K562 (cell line): ENCODE measurements around the gene TRIP11. TPM values are rescaled to one million over a fixed set of nuclear protein-coding genes. Genes with fewer than 3 reads are reported as not detected.

Source experiments
- ATAC-seq: fragments of 200-7000 bp; cut with Tn5 transposase; 3 replicates; pipeline ENCODE4 v1.9.1; 2020; ENCODE audit warnings: moderate library complexity
- BruUV-seq: library from RNA; stranded (reverse); fragments of 400-500 nt; replicated peaks from 2 replicates; lab custom pipeline; 2021; lab: Mats Ljungman, UMichigan
- CTCF ChIA-PET: fragments of 300-600 bp; formaldehyde crosslinking; extraction: SDS; loops from one replicate; lab custom pipeline; 2021; ENCODE audit warnings: low intra/inter-chr PET ratio; lab: Yijun Ruan, JAX
- POLR2A ChIA-PET: fragments of 300-600, 350-650 bp; sonication (Branson Sonifier 250); formaldehyde crosslinking; extraction: SDS; loops from one replicate; lab custom pipeline; 2021; ENCODE audit warnings: antibody characterized with exemption, inconsistent platforms; lab: Yijun Ruan, JAX
- DNase-seq, 4 experiments: peaks; one replicate each; pipeline versions ENCODE4 v3.0.0 to v3.0.0-alpha.2; 2011 to 2018; ENCODE audit warnings: low spot score in 3 of 4, mixed read lengths in 3 of 4; ENCODE audit errors: extremely low read depth in 1 of 4
- FAIRE-seq: peaks from 2 replicates; lab custom pipeline; 2011; peaks lifted over from hg19 to GRCh38; lab: Jason Lieb, UNC
- H2AFZ ChIP-seq: 2 replicates; pipeline ENCODE4 v1.6.0; 2011; ENCODE audit warnings: low read depth, low read length, control low read depth, inconsistent platforms
- H3K27ac ChIP-seq: fragments of 200-600 bp; 3 replicates; pipeline ENCODE4 v1.8.0; 2011; ENCODE audit warnings: low read depth, mild to moderate bottlenecking, control low read depth, inconsistent platforms, low read length, moderate library complexity, mixed read lengths; ENCODE audit errors: extremely low read depth
- H3K27me3 ChIP-seq, 2 experiments: fragments of 300-600 bp in 1 of 2; 2 replicates in 1 of 2; 3 replicates in 1 of 2; pipeline versions ENCODE4 v1.6.0 to v1.8.0; 2011; ENCODE audit warnings: inconsistent platforms in 2 of 2, low read length in 2 of 2, mild to moderate bottlenecking in 1 of 2, mixed read lengths in 1 of 2, moderate library complexity in 1 of 2; ENCODE audit not compliant: control insufficient read depth in 2 of 2, insufficient read depth in 2 of 2
- H3K36me3 ChIP-seq: fragments of 300-600 bp; 3 replicates; pipeline ENCODE4 v1.8.0; 2011; ENCODE audit warnings: mild to moderate bottlenecking, low read length, inconsistent platforms; ENCODE audit not compliant: control insufficient read depth, insufficient read depth
- H3K4me1 ChIP-seq, 2 experiments: fragments of 200-600 bp in 1 of 2; replicated peaks in 1 of 2; 2 replicates in 1 of 2; 3 replicates in 1 of 2; pipeline versions ENCODE4 v1.5.1 to v1.8.0; 2011; ENCODE audit warnings: inconsistent platforms in 2 of 2, low read length in 2 of 2, mild to moderate bottlenecking in 1 of 2, mixed read lengths in 1 of 2, moderate library complexity in 1 of 2; ENCODE audit not compliant: control insufficient read depth in 2 of 2, insufficient read depth in 2 of 2
- H3K4me2 ChIP-seq: 2 replicates; pipeline ENCODE4 v1.6.1; 2011; ENCODE audit warnings: low read length, control low read depth, inconsistent platforms, mixed read lengths; ENCODE audit not compliant: insufficient read depth
- H3K4me3 ChIP-seq: fragments of 200-600 bp; sonication (generic), shearing (Covaris generic); 2 replicates; pipeline ENCODE4 v1.5.1; 2016; ENCODE audit warnings: control low read depth, inconsistent platforms
- H3K79me2 ChIP-seq: fragments of 200-600 bp; 3 replicates; pipeline ENCODE4 v1.8.0; 2011; ENCODE audit warnings: low read length, inconsistent platforms; ENCODE audit not compliant: control insufficient read depth, insufficient read depth
- H3K9ac ChIP-seq, 2 experiments: 2 replicates each; pipeline versions ENCODE4 v1.6.0 to v1.6.1; 2011; ENCODE audit warnings: low read depth in 2 of 2, low read length in 2 of 2, control low read depth in 1 of 2, inconsistent platforms in 1 of 2, mild to moderate bottlenecking in 1 of 2, mixed read lengths in 1 of 2; ENCODE audit not compliant: insufficient read depth in 1 of 2
- H3K9me1 ChIP-seq: one replicate; pipeline ENCODE4 v1.6.0; 2011; ENCODE audit warnings: inconsistent platforms, mild to moderate bottlenecking, low read length, moderate library complexity; ENCODE audit not compliant: control insufficient read depth, insufficient read depth
- H3K9me3 ChIP-seq: replicated peaks from 2 replicates; pipeline ENCODE4 v1.5.1; 2011; ENCODE audit warnings: low read depth, low read length, inconsistent platforms; ENCODE audit not compliant: control insufficient read depth, insufficient read depth
- H4K20me1 ChIP-seq: replicated peaks from 2 replicates; pipeline ENCODE4 v1.6.1; 2011; ENCODE audit warnings: low read length, inconsistent platforms, mixed read lengths; ENCODE audit not compliant: control insufficient read depth, insufficient read depth
- EZH2 ChIP-seq: IDR thresholded peaks from 2 replicates; pipeline ENCODE4 v1.6.1; 2012; ENCODE audit warnings: low read depth, mild to moderate bottlenecking, inconsistent platforms, low read length, borderline replicate concordance
- RBM15 ChIP-seq: fragments of 200-400 bp; formaldehyde crosslinking; IDR thresholded peaks from 2 replicates; pipeline ENCODE4 v1.6.1; 2018; ENCODE audit warnings: mild to moderate bottlenecking, low read length, moderate library complexity; ENCODE audit not compliant: insufficient read depth
- ZBTB1 ChIP-seq: sonication (generic); formaldehyde crosslinking; IDR thresholded peaks from 2 replicates; pipeline ENCODE4 v1.8.1; 2023; ENCODE audit warnings: missing genetic modification reagents, low read depth, mild to moderate bottlenecking, borderline replicate concordance
- ZC3H11A ChIP-seq: IDR thresholded peaks from 2 replicates; pipeline ENCODE4 v1.6.1; 2012; ENCODE audit warnings: low read depth, low read length, improper control_type of control experiment
- ZNF77 ChIP-seq: fragments of 250-450 bp; sonication (Bioruptor Pico); IDR thresholded peaks from 2 replicates; pipeline ENCODE4 v1.5.0; 2020
- WGBS: fragments of 100-300 bp; shearing (Covaris generic); methylation state at CpG from one replicate; pipeline ENCODE4 v1.1.6; 2016; ENCODE audit warnings: low coverage, mixed read lengths; ENCODE audit not compliant: insufficient coverage; ENCODE audit errors: missing lambda C conversion rate; 5-methylcytosine and 5-hydroxymethylcytosine counted together
- in situ Hi-C: fragments of 300-500 bp; cut with MboI; formaldehyde crosslinking; loops from 4 replicates; pipeline ENCODE4 v1.15.0; 2018; ENCODE audit warnings: inconsistent platforms, mixed read lengths
- intact Hi-C: fragments of 100-400 bp; cut with micrococcal nuclease; formaldehyde crosslinking; loops from 2 replicates; pipeline ENCODE4 v1.14.2; 2022
- polyA plus RNA-seq, 8 experiments: library from polyadenylated mRNA; depleted of rRNA in 4 of 8; stranded (reverse) in 5 of 8; unstranded in 3 of 8; fragments of >200 nt; fragmentation: Nextera tagmentation in 2 of 8; fragmentation: Illumina TruSeq in 1 of 8; extraction: Ambion mirVana in 2 of 8; extraction: Trizol in 1 of 8; gene quantifications; 2 replicates each; pipeline versions ENCODE4 v1.2.1 to v1.2.3, GENCODE V29; 2011 to 2014; ENCODE audit warnings: inconsistent platforms in 1 of 8, missing spikeins in 1 of 8
- total RNA-seq, 7 experiments: library from RNA; depleted of rRNA in 6 of 7; stranded (reverse); fragments of >200 nt in 6 of 7; fragmentation: Illumina TruSeq in 2 of 7; extraction: Trizol in 2 of 7; gene quantifications; 2 replicates each; pipeline versions ENCODE4 v1.2.1 to v1.2.3, GENCODE V29; 2011 to 2021; ENCODE audit warnings: low replicate concordance in 1 of 7
- TF ChIP-seq, protein P1 (sequence below), 2 experiments: fragments of 450-650 bp in 1 of 2; sonication (generic) in 1 of 2; formaldehyde crosslinking; conservative IDR thresholded peaks; 2 replicates each; pipeline versions ENCODE4 v1.4.0 to v1.8.1; 2020 to 2022; ENCODE audit warnings: mild to moderate bottlenecking in 1 of 2, missing genetic modification reagents in 1 of 2
- TF ChIP-seq, protein P2 (sequence below): sonication (generic); formaldehyde crosslinking; IDR thresholded peaks from 2 replicates; pipeline ENCODE4 v1.5.0; 2020; ENCODE audit warnings: missing genetic modification reagents

Gene TRIP11
- total and polyA plus RNA-seq, 9 of the 15 experiments (the other 6 are each of a cell fraction or from before 2014, with no cell fraction given), result 4.0 to 20.0 (median 10.9) TPM

DNA sequence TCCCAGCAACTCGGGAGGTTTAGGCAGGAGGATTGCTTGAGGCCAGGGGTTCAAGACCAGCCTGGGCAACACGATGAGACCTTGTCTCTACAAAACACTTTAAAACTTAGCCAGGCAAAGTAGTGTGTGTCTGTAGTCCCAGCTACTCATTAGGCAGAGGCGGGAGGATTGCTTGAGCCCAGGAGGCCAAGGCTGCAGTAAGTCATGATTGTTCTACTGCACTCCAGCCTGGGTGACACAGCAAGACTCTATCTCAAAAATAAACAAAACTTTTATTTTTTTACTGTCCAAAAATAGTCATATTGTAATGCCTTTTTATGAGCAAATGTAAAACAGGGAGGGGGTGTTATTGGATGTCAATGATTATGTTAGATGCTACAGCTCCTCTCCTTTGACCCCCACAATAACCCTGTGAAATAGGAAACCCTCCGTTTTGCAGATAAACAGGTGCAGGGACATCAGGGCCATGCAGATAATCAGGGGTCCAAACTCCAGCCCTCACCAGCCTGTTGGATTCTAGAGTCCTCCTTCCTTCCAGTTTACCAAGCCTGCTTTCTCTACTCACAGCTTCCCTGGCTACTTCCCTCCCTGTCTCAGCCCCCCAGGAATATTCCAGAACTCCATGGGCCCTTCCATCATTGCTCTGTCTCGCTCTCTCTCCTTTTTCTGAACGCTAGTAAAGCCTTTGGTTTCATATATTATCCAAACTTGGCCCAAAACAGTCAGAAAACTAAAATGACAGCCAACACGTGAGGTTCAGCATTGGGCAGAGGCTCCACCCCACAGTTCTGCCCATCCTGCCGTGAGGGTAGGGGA lies 86.5 kb downstream of the TRIP11 start:
- CTCF ChIA-PET, result no interaction called here
- Histone ChIP-seq H3K27me3 (peaks cover 2 to 24% of the 10 kb centered on the region in 2 experiments; a peak in 4 of 5 replicates), H3K27ac (no peak overlapping the region), H3K79me2 (no peaks in the 10 kb centered on the region), H3K9me3 (no peaks in the 10 kb centered on the region), H3K36me3 (no peaks in the 10 kb centered on the region), H3K4me3 (no peak overlapping the region), H2AFZ (no peak overlapping the region), H3K4me1 (no peaks in the 10 kb centered on the region), H4K20me1 (no peaks in the 10 kb centered on the region), H3K9ac (no peak overlapping the region)
- DNase-seq (no peak), FAIRE-seq (no peak), ATAC-seq (no peak; the same call in 2 of the 3 replicates)
- no TSS peak for BruUV-seq
- intact Hi-C loops, result no loop called here
- POLR2A ChIA-PET, result no interaction called here
- WGBS, result 3% methylated on average over 7 of the region's 8 CpGs
- in situ Hi-C loops, result no loop called here
- TF ChIP-seq, protein P1, sequence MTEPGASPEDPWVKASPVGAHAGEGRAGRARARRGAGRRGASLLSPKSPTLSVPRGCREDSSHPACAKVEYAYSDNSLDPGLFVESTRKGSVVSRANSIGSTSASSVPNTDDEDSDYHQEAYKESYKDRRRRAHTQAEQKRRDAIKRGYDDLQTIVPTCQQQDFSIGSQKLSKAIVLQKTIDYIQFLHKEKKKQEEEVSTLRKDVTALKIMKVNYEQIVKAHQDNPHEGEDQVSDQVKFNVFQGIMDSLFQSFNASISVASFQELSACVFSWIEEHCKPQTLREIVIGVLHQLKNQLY (CRISPR knock-in tag; conservative IDR thresholded peaks at IDR 0.05), result no peak
- TF ChIP-seq, protein P2, sequence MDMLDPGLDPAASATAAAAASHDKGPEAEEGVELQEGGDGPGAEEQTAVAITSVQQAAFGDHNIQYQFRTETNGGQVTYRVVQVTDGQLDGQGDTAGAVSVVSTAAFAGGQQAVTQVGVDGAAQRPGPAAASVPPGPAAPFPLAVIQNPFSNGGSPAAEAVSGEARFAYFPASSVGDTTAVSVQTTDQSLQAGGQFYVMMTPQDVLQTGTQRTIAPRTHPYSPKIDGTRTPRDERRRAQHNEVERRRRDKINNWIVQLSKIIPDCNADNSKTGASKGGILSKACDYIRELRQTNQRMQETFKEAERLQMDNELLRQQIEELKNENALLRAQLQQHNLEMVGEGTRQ, result no peak
- no peak for TF ChIP-seq ZC3H11A
- TF ChIP-seq EZH2, result no peak
- TF ChIP-seq RBM15, result no peak
- TF ChIP-seq ZBTB1 (CRISPR knock-in tag), result no peak
- no peak for TF ChIP-seq ZNF77
- TF ChIP-seq, all 486 proteins: peak for 0
- H3K4me2 ChIP-seq, result no peak overlapping the region
- no peaks in the 10 kb centered on the region for H3K9me1 ChIP-seq
